Mucosa of rectum (tissue), 2 donors: ENCODE results near the gene DYNC1I1.

Experiments
- H3K27ac ChIP-seq, 2 donors: one replicate each; pipeline ENCODE4 v1.7.0; 2013; ENCODE audit warnings: inconsistent platforms in 2 of 2, low read depth in 2 of 2, low read length in 2 of 2
- H3K27me3 ChIP-seq, 2 donors: one replicate each; pipeline ENCODE4 v1.7.0; 2013; ENCODE audit warnings: low read length in 2 of 2; ENCODE audit not compliant: control insufficient read depth in 2 of 2, insufficient read depth in 2 of 2
- H3K36me3 ChIP-seq, 2 donors: one replicate each; pipeline ENCODE4 v1.7.0; 2013; ENCODE audit warnings: low read length in 2 of 2; ENCODE audit not compliant: control insufficient read depth in 2 of 2, insufficient read depth in 2 of 2
- H3K4me1 ChIP-seq, 2 donors: one replicate each; pipeline ENCODE4 v1.7.0; 2013; ENCODE audit warnings: low read length in 2 of 2, mild to moderate bottlenecking in 1 of 2; ENCODE audit not compliant: control insufficient read depth in 2 of 2, insufficient read depth in 2 of 2
- H3K4me3 ChIP-seq, 2 donors: one replicate each; pipeline ENCODE4 v1.7.0; 2013; ENCODE audit warnings: low read length in 2 of 2
- H3K9ac ChIP-seq, 2 donors: one replicate each; pipeline ENCODE4 v1.7.0; 2013; ENCODE audit warnings: low read length in 2 of 2, low read depth in 1 of 2, mild to moderate bottlenecking in 1 of 2
- H3K9me3 ChIP-seq, 2 donors: one replicate each; pipeline ENCODE4 v1.7.0; 2013; ENCODE audit warnings: low read length in 2 of 2; ENCODE audit not compliant: control insufficient read depth in 2 of 2
- donor health status: healthy.
- donor health status: Normal muscosa, but diverticular disease.

The DYNC1I1 gene

GRCh38 chr7:95999481-95999880 is 227.1 kb downstream of the DYNC1I1 start:
- H3K27me3 ChIP-seq = no peaks in the 10 kb centered on the region
- H3K4me3 ChIP-seq = no peak overlapping the region
- no peak overlapping the region for H3K27ac ChIP-seq
- H3K36me3 ChIP-seq = no peaks in the 10 kb centered on the region
- no peaks in the 10 kb centered on the region for H3K9me3 ChIP-seq
- H3K4me1 ChIP-seq = no peaks in the 10 kb centered on the region
- no peak overlapping the region for H3K9ac ChIP-seq

GRCh38 chr7:96004578-96004977 is 232.2 kb downstream of the DYNC1I1 start:
- Histone ChIP-seq H3K9ac (no peak overlapping the region), H3K4me1 (no peaks in the 10 kb centered on the region), H3K36me3 (no peaks in the 10 kb centered on the region), H3K9me3 (no peaks in the 10 kb centered on the region), H3K4me3 (no peak overlapping the region), H3K27me3 (no peaks in the 10 kb centered on the region), H3K27ac (no peak overlapping the region)

- Histone ChIP-seq H3K4me3 (no peak overlapping the region), H3K9ac (no peak overlapping the region), H3K36me3 (no peaks in the 10 kb centered on the region), H3K9me3 (no peaks in the 10 kb centered on the region), H3K27ac (no peak overlapping the region), H3K4me1 (no peaks in the 10 kb centered on the region), H3K27me3 (no peaks in the 10 kb centered on the region)
Measured at GRCh38 chr7:96005271-96005670, 232.9 kb downstream of the DYNC1I1 start.

GRCh38 chr7:96009148-96009547 is 236.8 kb downstream of the DYNC1I1 start:
- Histone ChIP-seq H3K27me3 (no peaks in the 10 kb centered on the region), H3K27ac (no peak overlapping the region), H3K9me3 (no peaks in the 10 kb centered on the region), H3K4me1 (no peaks in the 10 kb centered on the region), H3K4me3 (no peak overlapping the region), H3K36me3 (no peaks in the 10 kb centered on the region), H3K9ac (no peak overlapping the region)

DNA sequence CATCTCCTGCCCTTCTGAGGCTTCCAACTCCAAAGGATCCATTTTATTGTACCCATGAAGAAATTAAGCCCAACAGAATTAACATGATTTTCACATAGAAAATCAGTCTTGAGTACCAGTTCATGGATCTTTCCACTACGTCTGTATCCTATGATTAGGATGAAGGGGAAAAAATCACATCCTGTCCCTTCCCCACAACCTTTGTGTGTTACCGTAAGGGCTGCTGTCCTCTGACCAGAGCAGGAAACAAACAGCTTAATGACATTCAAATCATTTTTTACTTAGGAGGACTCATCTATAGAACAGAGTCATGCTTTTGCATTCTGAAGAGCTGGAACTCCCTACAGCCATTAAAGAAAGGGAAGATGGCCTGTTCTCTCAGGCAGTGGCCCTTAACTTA is 241.5 kb downstream of the DYNC1I1 start:
- Histone ChIP-seq H3K4me3 (no peak overlapping the region), H3K4me1 (no peaks in the 10 kb centered on the region), H3K9ac (no peak overlapping the region), H3K9me3 (no peaks in the 10 kb centered on the region), H3K27me3 (no peaks in the 10 kb centered on the region), H3K27ac (no peak overlapping the region), H3K36me3 (no peaks in the 10 kb centered on the region)

GRCh38 chr7:96014617-96015016 is 242.3 kb downstream of the DYNC1I1 start:
- H3K9ac ChIP-seq = no peak overlapping the region
- no peaks in the 10 kb centered on the region for H3K9me3 ChIP-seq
- no peak overlapping the region for H3K4me3 ChIP-seq
- H3K36me3 ChIP-seq = no peaks in the 10 kb centered on the region
- no peaks in the 10 kb centered on the region for H3K27me3 ChIP-seq
- no peaks in the 10 kb centered on the region for H3K4me1 ChIP-seq
- no peak overlapping the region for H3K27ac ChIP-seq

DNA sequence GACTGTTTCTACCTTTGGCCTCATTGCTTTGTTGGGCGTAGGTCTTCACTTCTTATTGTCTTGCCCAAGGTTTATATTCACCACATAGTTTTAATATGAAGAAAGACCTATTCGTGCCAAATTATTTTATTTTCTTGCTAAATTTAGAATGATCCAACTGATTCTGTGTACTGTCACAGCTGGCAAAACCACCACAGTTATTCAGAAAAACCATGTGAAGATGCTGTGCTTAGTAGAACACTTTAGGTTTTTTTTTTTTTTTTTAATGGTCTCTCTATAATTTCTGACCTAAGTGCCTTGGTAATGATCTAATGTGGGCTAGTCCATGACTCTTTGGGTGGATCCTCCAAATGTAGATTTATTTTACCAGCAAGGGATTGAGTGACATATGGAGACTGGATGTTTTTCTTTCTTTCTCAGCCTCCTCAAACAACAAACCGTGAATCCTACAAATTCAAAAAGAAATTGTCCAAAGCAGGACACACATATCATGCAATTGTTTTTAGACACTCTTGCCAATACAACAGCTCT is 243.8 kb downstream of the DYNC1I1 start:
- Histone ChIP-seq H3K9me3 (no peaks in the 10 kb centered on the region), H3K4me3 (no peak overlapping the region), H3K9ac (no peak overlapping the region), H3K4me1 (no peaks in the 10 kb centered on the region), H3K27ac (no peak overlapping the region), H3K27me3 (no peaks in the 10 kb centered on the region), H3K36me3 (no peaks in the 10 kb centered on the region)

GRCh38 chr7:96016735-96017134 is 244.4 kb downstream of the DYNC1I1 start:
- Histone ChIP-seq H3K9ac (no peak overlapping the region), H3K9me3 (no peaks in the 10 kb centered on the region), H3K36me3 (no peaks in the 10 kb centered on the region), H3K4me1 (no peaks in the 10 kb centered on the region), H3K27me3 (no peaks in the 10 kb centered on the region), H3K4me3 (no peak overlapping the region), H3K27ac (no peak overlapping the region)

- H3K9ac ChIP-seq = no peak overlapping the region
- no peaks in the 10 kb centered on the region for H3K36me3 ChIP-seq
- no peaks in the 10 kb centered on the region for H3K27me3 ChIP-seq
Measured at GRCh38 chr7:96017877-96018276, 245.5 kb downstream of the DYNC1I1 start.

GRCh38 chr7:96021568-96021967 is 249.2 kb downstream of the DYNC1I1 start:
- Histone ChIP-seq H3K9ac (no peak overlapping the region), H3K4me1 (no peaks in the 10 kb centered on the region), H3K27me3 (no peaks in the 10 kb centered on the region), H3K27ac (no peak overlapping the region), H3K36me3 (no peaks in the 10 kb centered on the region), H3K4me3 (no peak overlapping the region), H3K9me3 (no peaks in the 10 kb centered on the region)

More at GRCh38 chr7:96017877-96018276, 245.5 kb downstream of the DYNC1I1 start:
- H3K27ac ChIP-seq = no peak overlapping the region
- H3K9me3 ChIP-seq = no peaks in the 10 kb centered on the region
- no peaks in the 10 kb centered on the region for H3K4me1 ChIP-seq
- no peak overlapping the region for H3K4me3 ChIP-seq

- no peaks in the 10 kb centered on the region for H3K27me3 ChIP-seq
- H3K36me3 ChIP-seq = no peaks in the 10 kb centered on the region
- H3K9me3 ChIP-seq = no peaks in the 10 kb centered on the region
- no peak overlapping the region for H3K27ac ChIP-seq
- no peaks in the 10 kb centered on the region for H3K4me1 ChIP-seq
- H3K9ac ChIP-seq = no peak overlapping the region
- no peak overlapping the region for H3K4me3 ChIP-seq
Measured at GRCh38 chr7:96023387-96023786, 251.0 kb downstream of the DYNC1I1 start.
